GM12878 (cell line): ENCODE results near the gene REN. TPM values are rescaled to one million over a fixed set of nuclear protein-coding genes. Genes with fewer than 3 reads are reported as not detected.

Experiments
- ATAC-seq: fragments of 200-7000 bp; cut with Tn5 transposase; 3 replicates; pipeline ENCODE4 v1.9.1; 2020; ENCODE audit warnings: mild to moderate bottlenecking, moderate library complexity
- BruUV-seq: library from RNA; stranded (reverse); fragments of 400-500 nt; replicated peaks from 2 replicates; lab custom pipeline; 2021; lab: Mats Ljungman, UMichigan
- CTCF ChIA-PET: fragments of 300-600 bp; sonication (Branson Sonifier 250); formaldehyde crosslinking; extraction: SDS; loops from one replicate; lab custom pipeline; 2021; ENCODE audit warnings: inconsistent platforms; lab: Yijun Ruan, JAX
- POLR2A ChIA-PET: fragments of 350-600 bp; formaldehyde crosslinking; extraction: SDS; loops from one replicate; lab custom pipeline; 2021; ENCODE audit warnings: inconsistent platforms; lab: Charles Lee
- RAD21 ChIA-PET: fragments of 300-600 bp; sonication (Branson Sonifier 250); formaldehyde crosslinking; loops from one replicate; lab custom pipeline; 2023; ENCODE audit warnings: antibody characterized with exemption; ENCODE audit not compliant: unreplicated experiment; lab: Charles Lee
- SMC1A ChIA-PET: fragments of 300-600 bp; sonication (Branson Sonifier 250); formaldehyde crosslinking; loops from one replicate; lab custom pipeline; 2023; ENCODE audit not compliant: unreplicated experiment, uncharacterized antibody; lab: Charles Lee
- DNase-seq: peaks from one replicate; pipeline ENCODE4 v3.0.0-alpha.2; 2011; ENCODE audit warnings: low read depth, low spot score
- FAIRE-seq: peaks from 3 replicates; lab custom pipeline; 2011; peaks lifted over from hg19 to GRCh38; lab: Jason Lieb, UNC
- H2AFZ ChIP-seq: 2 replicates; pipeline ENCODE4 v1.6.0; 2011; ENCODE audit warnings: low read depth, low read length, control low read depth; ENCODE audit not compliant: control insufficient read depth
- H3K27ac ChIP-seq: 2 replicates; pipeline ENCODE4 v1.5.1; 2011; ENCODE audit warnings: control low read depth; ENCODE audit not compliant: control insufficient read depth, insufficient read depth
- H3K27me3 ChIP-seq, 2 experiments: replicated peaks in 1 of 2; 2 replicates each; pipeline versions ENCODE4 v1.6.0 to v1.6.1; 2011; ENCODE audit warnings: low read length in 1 of 2; ENCODE audit not compliant: control insufficient read depth in 2 of 2, insufficient read depth in 2 of 2
- H3K36me3 ChIP-seq, 2 experiments: 2 replicates each; pipeline ENCODE4 v1.5.1; 2011; ENCODE audit warnings: low read length in 1 of 2; ENCODE audit not compliant: control insufficient read depth in 2 of 2, insufficient read depth in 2 of 2
- H3K4me1 ChIP-seq: 2 replicates; pipeline ENCODE4 v1.6.1; 2011; ENCODE audit warnings: mild to moderate bottlenecking, low read length, moderate library complexity, mixed read lengths; ENCODE audit not compliant: control insufficient read depth, insufficient read depth
- H3K4me2 ChIP-seq: 2 replicates; pipeline ENCODE4 v1.6.0; 2011; ENCODE audit warnings: control low read depth; ENCODE audit not compliant: control insufficient read depth, insufficient read depth
- H3K4me3 ChIP-seq: fragments of 200-600 bp; sonication (generic); 2 replicates; pipeline ENCODE4 v1.5.1; 2016
- H3K79me2 ChIP-seq: 2 replicates; pipeline ENCODE4 v1.6.0; 2011; ENCODE audit warnings: low read length; ENCODE audit not compliant: control insufficient read depth, insufficient read depth
- H3K9ac ChIP-seq: 2 replicates; pipeline ENCODE4 v1.8.0; 2011; ENCODE audit warnings: low read length, control low read depth, mixed read lengths; ENCODE audit not compliant: control insufficient read depth, insufficient read depth
- H3K9me3 ChIP-seq: replicated peaks from 3 replicates; pipeline ENCODE4 v1.5.1; 2011; ENCODE audit warnings: mild to moderate bottlenecking, low read length; ENCODE audit not compliant: control insufficient read depth, insufficient read depth
- H4K20me1 ChIP-seq: 2 replicates; pipeline ENCODE4 v1.6.0; 2011; ENCODE audit not compliant: control insufficient read depth, insufficient read depth
- CHD4 ChIP-seq: fragments of 200-600 bp; sonication (generic); IDR thresholded peaks from 2 replicates; pipeline ENCODE4 v1.6.1; 2016; ENCODE audit warnings: mild to moderate bottlenecking
- EGR1 ChIP-seq, 2 experiments: IDR thresholded peaks; 1 replicate in 1 of 2; 2 replicates in 1 of 2; pipeline ENCODE4 v1.6.1; 2011 to 2012; ENCODE audit warnings: low read depth in 2 of 2, low read length in 2 of 2, borderline replicate concordance in 1 of 2, mild to moderate bottlenecking in 1 of 2, moderate library complexity in 1 of 2
- HDAC2 ChIP-seq: fragments of 200-600 bp; sonication (generic); IDR thresholded peaks from 2 replicates; pipeline ENCODE4 v1.6.1; 2017
- JUNB ChIP-seq: IDR thresholded peaks from 2 replicates; pipeline ENCODE4 v1.6.1; 2016; ENCODE audit warnings: antibody characterized with exemption, mild to moderate bottlenecking
- NR2F1 ChIP-seq: fragments of 450-650 bp; conservative IDR thresholded peaks from 2 replicates; pipeline ENCODE4 v1.6.1; 2017; ENCODE audit warnings: mild to moderate bottlenecking
- RCOR1 ChIP-seq: conservative IDR thresholded peaks from 2 replicates; pipeline ENCODE4 v1.6.1; 2012; ENCODE audit warnings: low read depth, low read length, improper control_type of control experiment
- SIX5 ChIP-seq: IDR thresholded peaks from 2 replicates; pipeline ENCODE4 v1.6.1; 2011; ENCODE audit warnings: mild to moderate bottlenecking, low read depth, low read length, moderate library complexity; ENCODE audit not compliant: severe bottlenecking
- SP1 ChIP-seq: IDR thresholded peaks from one replicate; pipeline ENCODE4 v1.6.1; 2011; ENCODE audit warnings: low read depth, low read length
- SPI1 ChIP-seq: IDR thresholded peaks from 2 replicates; pipeline ENCODE4 v1.6.1; 2011; ENCODE audit warnings: low read depth, mild to moderate bottlenecking, low read length, moderate library complexity, borderline replicate concordance; ENCODE audit not compliant: insufficient read depth
- ZZZ3 ChIP-seq: IDR thresholded peaks from 2 replicates; pipeline ENCODE4 v1.6.1; 2011; ENCODE audit warnings: low read depth; ENCODE audit not compliant: control insufficient read depth, insufficient read length
- WGBS: methylation state at CpG from one replicate; pipeline ENCODE4 v1.1.6; 2016; ENCODE audit warnings: low lambda C conversion rate; ENCODE audit not compliant: insufficient replicate concordance, insufficient coverage; ENCODE audit errors: missing lambda C conversion rate; 5-methylcytosine and 5-hydroxymethylcytosine counted together
- in situ Hi-C: fragments of 300-500 bp; cut with MboI; formaldehyde crosslinking; loops from 9 replicates; pipeline ENCODE4 v1.14.3; 2018; ENCODE audit warnings: mixed read lengths
- intact Hi-C: fragments of 100-400 bp; cut with micrococcal nuclease; formaldehyde crosslinking; loops from one replicate; pipeline ENCODE4 v1.14.2; 2022; ENCODE audit not compliant: unreplicated experiment
- polyA plus RNA-seq, 11 experiments: library from polyadenylated mRNA; depleted of rRNA in 4 of 11; unstranded in 6 of 11; stranded (reverse) in 5 of 11; fragments of >200 nt; fragmentation: Nextera tagmentation in 4 of 11; fragmentation: Illumina TruSeq in 1 of 11; extraction: Ambion mirVana in 4 of 11; extraction: Trizol in 1 of 11; gene quantifications; 1 replicate in 1 of 11; 2 replicates in 10 of 11; pipeline versions ENCODE4 v1.2.1 to v1.2.3, GENCODE V29; 2011 to 2016; ENCODE audit warnings: inconsistent platforms in 2 of 11, missing spikeins in 2 of 11, low read depth in 1 of 11
- total RNA-seq, 4 experiments: library from RNA; depleted of rRNA in 3 of 4; stranded (reverse); fragments of >200 nt in 3 of 4; fragmentation: Illumina TruSeq in 1 of 4; extraction: Trizol in 1 of 4; gene quantifications; 2 replicates each; pipeline versions ENCODE4 v1.2.1 to v1.2.3, GENCODE V29; 2013 to 2021
- TF ChIP-seq, protein P1 (sequence below): fragments of 450-650 bp; conservative IDR thresholded peaks from 2 replicates; pipeline ENCODE4 v1.6.1; 2017; ENCODE audit warnings: mild to moderate bottlenecking, moderate library complexity
- TF ChIP-seq, protein P2 (sequence below): fragments of 450-650 bp; formaldehyde crosslinking; IDR thresholded peaks from 2 replicates; pipeline ENCODE4 v1.4.0; 2022; ENCODE audit warnings: mild to moderate bottlenecking, moderate library complexity
- TF ChIP-seq, protein P3 (sequence below): IDR thresholded peaks from 2 replicates; pipeline ENCODE4 v1.6.1; 2012; ENCODE audit warnings: low read depth, low read length, improper control_type of control experiment

REN gene
- total and polyA plus RNA-seq, 10 of the 15 experiments (the other 5 are each of a cell fraction or from before 2014, with no cell fraction given) = not detected

DNA sequence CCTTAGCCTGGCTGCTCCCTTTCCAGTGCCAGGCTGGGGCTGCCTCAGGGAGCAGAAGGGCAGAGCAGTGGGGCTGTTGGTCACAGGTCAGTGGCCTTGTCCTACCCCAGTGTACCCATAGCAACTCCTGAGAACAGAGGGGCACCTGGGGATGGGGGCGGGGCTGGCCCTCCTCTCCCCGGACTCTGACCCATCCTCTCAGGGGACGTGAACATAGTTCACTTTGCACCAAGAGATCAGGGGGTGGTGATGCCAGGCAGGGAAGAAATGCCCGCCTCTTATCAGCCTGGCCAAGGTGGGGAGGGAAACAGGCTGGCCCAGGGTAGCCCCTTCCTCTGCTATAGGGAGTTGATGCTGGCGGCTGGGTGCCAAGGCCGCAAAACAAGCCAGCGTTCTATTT, 19.2 kb downstream of the REN start:
- in situ Hi-C loops = no loop called here
- SMC1A ChIA-PET = no interaction called here

More for the DNA sequence above, 19.2 kb downstream of the REN start:
- no TSS peak for BruUV-seq
- intact Hi-C loops = no loop called here
- Histone ChIP-seq H3K27me3 (peaks cover 6 to 7% of the 10 kb centered on the region in 2 experiments; a peak in 3 of 4 replicates), H4K20me1 (no peaks in the 10 kb centered on the region), H3K4me3 (no peak overlapping the region), H3K27ac (no peak overlapping the region), H3K9ac (no peak overlapping the region), H3K36me3 (no peaks in the 10 kb centered on the region), H3K9me3 (no peaks in the 10 kb centered on the region)
- CTCF ChIA-PET = interaction anchor here (0.8 kb wide), 1 partner anchor 292 kb away, joined by 3 read pairs; no protein-coding TSS in a partner anchor
- no peak for ATAC-seq
- no peak for FAIRE-seq
- RAD21 ChIA-PET = no interaction called here
- DNase-seq = no peak
- TF ChIP-seq SPI1 (no peak), ZZZ3 (no peak), NR2F1 (no peak), SIX5 (no peak), RCOR1 (no peak), SP1 (no peak), HDAC2 (no peak), JUNB (no peak), EGR1 (IDR thresholded peaks at IDR 0.05; ENCODE audit: borderline replicate concordance in 1 of 2, low read depth in 2 of 2, low read length in 2 of 2) (no peak), CHD4 (no peak)
- TF ChIP-seq, protein P1, sequence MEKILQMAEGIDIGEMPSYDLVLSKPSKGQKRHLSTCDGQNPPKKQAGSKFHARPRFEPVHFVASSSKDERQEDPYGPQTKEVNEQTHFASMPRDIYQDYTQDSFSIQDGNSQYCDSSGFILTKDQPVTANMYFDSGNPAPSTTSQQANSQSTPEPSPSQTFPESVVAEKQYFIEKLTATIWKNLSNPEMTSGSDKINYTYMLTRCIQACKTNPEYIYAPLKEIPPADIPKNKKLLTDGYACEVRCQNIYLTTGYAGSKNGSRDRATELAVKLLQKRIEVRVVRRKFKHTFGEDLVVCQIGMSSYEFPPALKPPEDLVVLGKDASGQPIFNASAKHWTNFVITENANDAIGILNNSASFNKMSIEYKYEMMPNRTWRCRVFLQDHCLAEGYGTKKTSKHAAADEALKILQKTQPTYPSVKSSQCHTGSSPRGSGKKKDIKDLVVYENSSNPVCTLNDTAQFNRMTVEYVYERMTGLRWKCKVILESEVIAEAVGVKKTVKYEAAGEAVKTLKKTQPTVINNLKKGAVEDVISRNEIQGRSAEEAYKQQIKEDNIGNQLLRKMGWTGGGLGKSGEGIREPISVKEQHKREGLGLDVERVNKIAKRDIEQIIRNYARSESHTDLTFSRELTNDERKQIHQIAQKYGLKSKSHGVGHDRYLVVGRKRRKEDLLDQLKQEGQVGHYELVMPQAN = no peak
- TF ChIP-seq, protein P2, sequence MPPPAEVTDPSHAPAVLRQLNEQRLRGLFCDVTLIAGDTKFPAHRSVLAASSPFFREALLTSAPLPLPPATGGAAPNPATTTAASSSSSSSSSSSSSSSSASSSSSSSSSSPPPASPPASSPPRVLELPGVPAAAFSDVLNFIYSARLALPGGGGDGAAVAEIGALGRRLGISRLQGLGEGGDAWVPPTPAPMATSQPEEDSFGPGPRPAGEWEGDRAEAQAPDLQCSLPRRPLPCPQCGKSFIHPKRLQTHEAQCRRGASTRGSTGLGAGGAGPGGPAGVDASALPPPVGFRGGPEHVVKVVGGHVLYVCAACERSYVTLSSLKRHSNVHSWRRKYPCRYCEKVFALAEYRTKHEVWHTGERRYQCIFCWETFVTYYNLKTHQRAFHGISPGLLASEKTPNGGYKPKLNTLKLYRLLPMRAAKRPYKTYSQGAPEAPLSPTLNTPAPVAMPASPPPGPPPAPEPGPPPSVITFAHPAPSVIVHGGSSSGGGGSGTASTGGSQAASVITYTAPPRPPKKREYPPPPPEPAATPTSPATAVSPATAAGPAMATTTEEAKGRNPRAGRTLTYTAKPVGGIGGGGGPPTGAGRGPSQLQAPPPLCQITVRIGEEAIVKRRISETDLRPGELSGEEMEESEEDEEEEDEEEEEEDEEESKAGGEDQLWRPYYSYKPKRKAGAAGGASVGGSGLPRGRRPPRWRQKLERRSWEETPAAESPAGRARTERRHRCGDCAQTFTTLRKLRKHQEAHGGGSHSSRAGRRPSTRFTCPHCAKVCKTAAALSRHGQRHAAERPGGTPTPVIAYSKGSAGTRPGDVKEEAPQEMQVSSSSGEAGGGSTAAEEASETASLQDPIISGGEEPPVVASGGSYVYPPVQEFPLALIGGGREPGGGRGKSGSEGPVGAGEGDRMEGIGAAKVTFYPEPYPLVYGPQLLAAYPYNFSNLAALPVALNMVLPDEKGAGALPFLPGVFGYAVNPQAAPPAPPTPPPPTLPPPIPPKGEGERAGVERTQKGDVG (CRISPR knock-in tag) = no peak
- TF ChIP-seq, protein P3, sequence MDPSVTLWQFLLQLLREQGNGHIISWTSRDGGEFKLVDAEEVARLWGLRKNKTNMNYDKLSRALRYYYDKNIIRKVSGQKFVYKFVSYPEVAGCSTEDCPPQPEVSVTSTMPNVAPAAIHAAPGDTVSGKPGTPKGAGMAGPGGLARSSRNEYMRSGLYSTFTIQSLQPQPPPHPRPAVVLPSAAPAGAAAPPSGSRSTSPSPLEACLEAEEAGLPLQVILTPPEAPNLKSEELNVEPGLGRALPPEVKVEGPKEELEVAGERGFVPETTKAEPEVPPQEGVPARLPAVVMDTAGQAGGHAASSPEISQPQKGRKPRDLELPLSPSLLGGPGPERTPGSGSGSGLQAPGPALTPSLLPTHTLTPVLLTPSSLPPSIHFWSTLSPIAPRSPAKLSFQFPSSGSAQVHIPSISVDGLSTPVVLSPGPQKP = no peak
- TF ChIP-seq, all 136 proteins: peak for 0
- Histone ChIP-seq H3K79me2 (no peaks in the 10 kb centered on the region), H2AFZ (no peak overlapping the region), H3K4me2 (no peak overlapping the region), H3K4me1 (no peaks in the 10 kb centered on the region)
- POLR2A ChIA-PET = no interaction called here
- 39% methylated on average over 5 of the region's 7 CpGs for WGBS
